GOT3 (cell line): ENCODE results near the gene RNU5B-1.
"Not testable (repeated sequence)": the region's sequence is repeated elsewhere in the genome, so short reads cannot be mapped to it uniquely, and the experiment has no call there.

Source experiments
- DNase-seq: peaks from one replicate; lab custom pipeline; 2025; ENCODE audit warnings: mixed read lengths; lab: John Stamatoyannopoulos, UW

Gene RNU5B-1

GRCh38 chr15:65343374-65343981 is 39.0 kb downstream of the RNU5B-1 start:
- no peak for DNase-seq

DNA sequence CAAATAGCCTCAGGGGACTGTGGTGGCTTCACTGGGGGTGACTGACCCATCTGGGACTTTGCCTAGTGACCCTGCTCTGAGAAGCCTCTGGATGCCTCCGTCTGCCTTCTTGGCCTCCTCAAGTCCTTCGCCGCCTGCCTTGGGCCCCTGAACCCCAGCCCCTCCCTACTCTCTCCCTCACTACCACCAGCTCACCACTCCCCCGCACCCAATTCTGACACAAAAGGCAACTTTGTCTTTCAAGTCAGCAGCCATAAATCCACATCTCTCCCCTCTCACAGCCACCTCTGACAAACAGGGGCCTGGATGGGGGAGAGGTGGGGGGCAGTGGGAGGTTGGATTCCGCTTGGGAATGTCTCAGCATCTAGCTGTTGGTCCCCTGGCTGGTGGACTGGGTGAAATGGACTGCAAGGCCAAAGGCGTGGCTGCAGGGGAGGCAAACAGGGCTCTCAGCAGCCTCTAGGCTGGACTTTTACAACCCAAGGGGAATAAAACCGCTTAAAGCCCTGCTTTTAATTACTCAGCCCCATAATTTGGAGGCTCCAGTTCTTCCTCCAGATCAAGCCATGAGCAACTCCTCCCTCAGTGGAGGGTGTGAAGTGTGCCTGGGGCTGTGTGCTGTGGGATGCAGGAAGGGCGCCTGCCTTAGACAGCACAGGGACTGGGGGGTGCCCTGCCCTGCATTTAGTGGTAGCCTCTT is 39.9 kb downstream of the RNU5B-1 start:
- no peak for DNase-seq

GRCh38 chr15:65344914-65345275 is 40.4 kb downstream of the RNU5B-1 start:
- no peak for DNase-seq

GRCh38 chr15:65346856-65347598 is 42.5 kb downstream of the RNU5B-1 start:
- DNase-seq, result no peak

- not testable (repeated sequence) for DNase-seq
Observed at GRCh38 chr15:65347756-65348155, 43.3 kb downstream of the RNU5B-1 start.

- no peak for DNase-seq
Observed at GRCh38 chr15:65349338-65349737, 44.9 kb downstream of the RNU5B-1 start.

- DNase-seq, result not testable (repeated sequence)
Observed at GRCh38 chr15:65351972-65352371, 47.5 kb downstream of the RNU5B-1 start.
